Osteoblast (primary cell): ENCODE measurements around the gene STH. TPM values are rescaled to one million over a fixed set of nuclear protein-coding genes. Genes with fewer than 3 reads are reported as not detected.

Experiments
- DNase-seq: peaks from one replicate; pipeline ENCODE4 v3.0.0; 2011; ENCODE audit warnings: low spot score, mixed read lengths; ENCODE audit not compliant: insufficient read length; ENCODE audit errors: missing footprints
- H2AFZ ChIP-seq: 2 replicates; pipeline ENCODE4 v1.6.0; 2011; ENCODE audit warnings: mild to moderate bottlenecking, low read length
- H3K27ac ChIP-seq: 2 replicates; pipeline ENCODE4 v1.5.1; 2011; ENCODE audit warnings: mild to moderate bottlenecking, low read depth, low read length, moderate library complexity
- H3K27me3 ChIP-seq: 2 replicates; pipeline ENCODE4 v1.6.0; 2012; ENCODE audit warnings: mild to moderate bottlenecking, control low read depth, inconsistent platforms, low read length, moderate library complexity; ENCODE audit not compliant: insufficient read depth
- H3K36me3 ChIP-seq: 2 replicates; pipeline ENCODE4 v1.5.1; 2011; ENCODE audit warnings: mild to moderate bottlenecking, low read length, control low read depth, moderate library complexity; ENCODE audit not compliant: insufficient read depth
- H3K4me1 ChIP-seq: 2 replicates; pipeline ENCODE4 v1.5.1; 2011; ENCODE audit warnings: mild to moderate bottlenecking, low read length, control low read depth, moderate library complexity; ENCODE audit not compliant: insufficient read depth
- H3K4me2 ChIP-seq: 2 replicates; pipeline ENCODE4 v1.6.0; 2011; ENCODE audit warnings: mild to moderate bottlenecking, low read length; ENCODE audit not compliant: insufficient read depth
- H3K4me3 ChIP-seq: fragments of 200-600 bp; sonication (generic); 3 replicates; pipeline ENCODE4 v1.5.1; 2012; ENCODE audit warnings: mild to moderate bottlenecking, low read length, inconsistent platforms; ENCODE audit not compliant: insufficient read depth
- H3K79me2 ChIP-seq: 2 replicates; pipeline ENCODE4 v1.6.0; 2012; ENCODE audit warnings: mild to moderate bottlenecking, low read length, control low read depth, inconsistent platforms; ENCODE audit not compliant: insufficient read depth
- H3K9me3 ChIP-seq: 2 replicates; pipeline ENCODE4 v1.5.1; 2011; ENCODE audit warnings: low read depth, low read length, control low read depth
- H4K20me1 ChIP-seq: 2 replicates; pipeline ENCODE4 v1.6.0; 2012; ENCODE audit warnings: mild to moderate bottlenecking, low read length, control low read depth; ENCODE audit not compliant: insufficient read depth
- CTCF ChIP-seq: IDR thresholded peaks from 2 replicates; pipeline ENCODE4 v1.5.1; 2011; ENCODE audit warnings: mild to moderate bottlenecking, low read depth, low read length, moderate library complexity; ENCODE audit errors: extremely low read depth
- total RNA-seq: library from RNA; depleted of rRNA; stranded (reverse); fragments of >200 nt; gene quantifications from 2 replicates; pipeline ENCODE4 v1.2.3, GENCODE V29; 2012

Gene STH
- total RNA-seq, 1 donor = not detected

- H3K4me3 ChIP-seq = no peak overlapping the region
- no peak overlapping the region for H3K27ac ChIP-seq
- no peak for TF ChIP-seq CTCF
- no peak overlapping the region for H3K4me2 ChIP-seq
- H3K36me3 ChIP-seq = no peaks in the 10 kb centered on the region
- H3K27me3 ChIP-seq = peaks cover 22% of the 10 kb centered on the region
- peak; percentile 38 for DNase-seq
- no peaks in the 10 kb centered on the region for H3K9me3 ChIP-seq
- no peaks in the 10 kb centered on the region for H4K20me1 ChIP-seq
- H3K4me1 ChIP-seq = no peaks in the 10 kb centered on the region
- H2AFZ ChIP-seq = no peak overlapping the region
- H3K79me2 ChIP-seq = no peaks in the 10 kb centered on the region
Observed at GRCh38 chr17:45951941-45952340, 47.1 kb upstream of the STH start.

- no peak for TF ChIP-seq CTCF
Observed at GRCh38 chr17:45952814-45953320, 46.2 kb upstream of the STH start.

GRCh38 chr17:45953561-45953960 lies 45.5 kb upstream of the STH start:
- no peak for TF ChIP-seq CTCF
- H3K27me3 ChIP-seq = peaks cover 27% of the 10 kb centered on the region
- H3K79me2 ChIP-seq = no peaks in the 10 kb centered on the region
- H3K9me3 ChIP-seq = no peaks in the 10 kb centered on the region
- no peak overlapping the region for H3K4me3 ChIP-seq
- no peaks in the 10 kb centered on the region for H3K36me3 ChIP-seq
- no peak overlapping the region for H3K27ac ChIP-seq
- peak; percentile 55 for DNase-seq
- no peaks in the 10 kb centered on the region for H3K4me1 ChIP-seq
- no peaks in the 10 kb centered on the region for H4K20me1 ChIP-seq
- H2AFZ ChIP-seq = no peak overlapping the region
- H3K4me2 ChIP-seq = no peak overlapping the region

More at GRCh38 chr17:45952814-45953320, 46.2 kb upstream of the STH start:
- Histone ChIP-seq H3K4me3 (no peak overlapping the region), H3K27ac (no peak overlapping the region), H3K4me2 (no peak overlapping the region), H3K4me1 (no peaks in the 10 kb centered on the region), H3K27me3 (peaks cover 22% of the 10 kb centered on the region), H4K20me1 (no peaks in the 10 kb centered on the region), H3K79me2 (no peaks in the 10 kb centered on the region), H3K36me3 (no peaks in the 10 kb centered on the region), H3K9me3 (no peaks in the 10 kb centered on the region), H2AFZ (no peak overlapping the region)
- no peak for DNase-seq

GRCh38 chr17:45954914-45955313 lies 44.1 kb upstream of the STH start:
- no peak for TF ChIP-seq CTCF
- Histone ChIP-seq H3K4me1 (no peaks in the 10 kb centered on the region), H3K27ac (no peak overlapping the region), H3K36me3 (no peaks in the 10 kb centered on the region), H2AFZ (no peak overlapping the region), H3K4me2 (no peak overlapping the region), H4K20me1 (no peaks in the 10 kb centered on the region), H3K9me3 (no peaks in the 10 kb centered on the region), H3K27me3 (peaks cover 19% of the 10 kb centered on the region), H3K4me3 (no peak overlapping the region), H3K79me2 (no peaks in the 10 kb centered on the region)
- DNase-seq = no peak
